ENCODE data around the gene R3HDM2. TPM values are rescaled to one million over a fixed set of nuclear protein-coding genes. Genes with fewer than 3 reads are reported as not detected.

R3HDM2 gene
- total RNA-seq, 1 experiment from 2014 or later, result 45.4 TPM

DNA sequence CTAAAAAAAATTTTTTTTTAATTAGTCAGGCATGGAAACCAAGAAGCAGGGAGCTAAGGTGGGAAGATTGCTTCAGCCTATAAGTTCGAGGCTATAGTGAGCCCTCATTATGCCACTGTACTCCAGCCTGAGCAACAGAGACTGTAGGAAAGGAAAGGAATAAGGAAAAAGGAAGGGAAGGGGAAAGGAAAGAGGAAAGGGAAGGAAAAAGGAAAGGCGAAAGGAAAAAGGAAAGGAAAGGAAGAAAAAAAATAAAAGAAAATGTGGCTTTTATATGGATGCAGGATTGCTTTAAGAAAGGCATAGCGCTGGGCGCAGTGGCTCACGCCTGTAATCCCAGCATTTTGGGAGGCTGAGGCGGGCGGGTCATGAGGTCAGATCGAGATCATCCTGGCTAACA lies 70.4 kb downstream of the R3HDM2 start:
- no peak overlapping the region for H3K4me3 ChIP-seq (replicated peaks in 1 of 2; ENCODE audit: low read depth in 1 of 2, low read length in 2 of 2)
- H3K4me1 ChIP-seq (ENCODE audit: control insufficient read depth in 1 of 2, insufficient read depth in 2 of 2, low read length in 2 of 2), result no peaks in the 10 kb centered on the region
- H4K20me1 ChIP-seq (ENCODE audit: insufficient read depth), result no peaks in the 10 kb centered on the region
- no peak overlapping the region for H3K27ac ChIP-seq (ENCODE audit: low read depth, low read length)
- H2AFZ ChIP-seq (ENCODE audit: low read depth, low read length, poor library complexity, severe bottlenecking), result no peak overlapping the region
- no peak overlapping the region for H3K4me2 ChIP-seq (ENCODE audit: low read length)
- no peaks in the 10 kb centered on the region for H3K9me2 ChIP-seq (ENCODE audit: insufficient read depth)
- TF ChIP-seq JUND (IDR thresholded peaks at IDR 0.05) (no peak), EZH2phosphoT487 (IDR thresholded peaks at IDR 0.05; ENCODE audit: borderline replicate concordance) (no peak), ZBTB33 (IDR thresholded peaks at IDR 0.05; ENCODE audit: extremely low read depth, insufficient replicate concordance, low read length) (no peak), EGR1 (IDR thresholded peaks at IDR 0.05; ENCODE audit: low read depth) (no peak), SIN3A (IDR thresholded peaks at IDR 0.05; ENCODE audit: low read depth) (no peak)
- no peak overlapping the region for H3K9ac ChIP-seq (ENCODE audit: low read length)
- no peaks in the 10 kb centered on the region for H3K79me2 ChIP-seq (ENCODE audit: insufficient read depth, low read length)
- RAD21 ChIA-PET (ENCODE audit: low non-redundant PET in 1 of 2, low total read pairs in 2 of 2, uncharacterized antibody in 2 of 2, unreplicated experiment in 2 of 2), result no interaction called here
- H3K36me3 ChIP-seq (ENCODE audit: control insufficient read depth in 1 of 2, insufficient read depth in 2 of 2, low read length in 2 of 2), result no peaks in the 10 kb centered on the region
- intact Hi-C loops (cut with micrococcal nuclease), result no loop called here
- ATAC-seq (no peak), DNase-seq (ENCODE audit: low read depth, low spot score) (no peak)
- H3K27me3 ChIP-seq (ENCODE audit: insufficient read depth, low read length), result no peaks in the 10 kb centered on the region
- CTCF ChIA-PET, result no interaction called here
- POLR2A ChIA-PET, result no interaction called here
- H3K9me3 ChIP-seq (ENCODE audit: control insufficient read depth in 1 of 2, insufficient read depth in 1 of 2, low read depth in 1 of 2, low read length in 2 of 2), result no peaks in the 10 kb centered on the region
- no TSS peak for BruUV-seq (replicated peaks)

DNA sequence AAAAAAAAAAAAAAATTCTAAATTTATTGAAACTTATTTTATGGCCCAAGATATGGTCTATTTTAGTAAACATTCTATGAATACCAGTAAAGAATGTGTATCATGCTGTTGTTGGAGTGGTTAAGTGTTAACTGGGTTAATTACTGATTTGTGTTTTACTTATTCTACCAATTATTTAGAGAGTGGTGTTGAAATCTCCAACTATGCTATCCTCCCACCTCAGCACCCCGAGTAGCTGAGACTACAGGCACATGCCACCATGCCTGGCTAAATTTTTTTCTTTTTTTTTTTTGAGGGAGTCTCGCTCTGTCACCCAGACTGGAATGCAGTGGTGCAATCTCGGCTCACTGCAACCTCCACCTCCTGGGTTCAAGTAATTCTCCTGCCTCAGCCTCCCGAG lies 72.2 kb downstream of the R3HDM2 start:
- no peak overlapping the region for H2AFZ ChIP-seq (ENCODE audit: low read depth, low read length, poor library complexity, severe bottlenecking)
- DNase-seq (ENCODE audit: low read depth, low spot score), result no peak
- no peak overlapping the region for H3K4me2 ChIP-seq (ENCODE audit: low read length)
- H3K9me3 ChIP-seq (ENCODE audit: control insufficient read depth in 1 of 2, insufficient read depth in 1 of 2, low read depth in 1 of 2, low read length in 2 of 2), result no peaks in the 10 kb centered on the region
- H3K9me2 ChIP-seq (ENCODE audit: insufficient read depth), result no peaks in the 10 kb centered on the region
- no peaks in the 10 kb centered on the region for H3K79me2 ChIP-seq (ENCODE audit: insufficient read depth, low read length)
- TF ChIP-seq POLR2AphosphoS5 (IDR thresholded peaks at IDR 0.05; ENCODE audit: low read depth, low read length) (no peak), CEBPB (IDR thresholded peaks at IDR 0.05; ENCODE audit: low read depth) (no peak)
- H3K4me3 ChIP-seq (replicated peaks in 1 of 2; ENCODE audit: low read depth in 1 of 2, low read length in 2 of 2), result no peak overlapping the region
- no peaks in the 10 kb centered on the region for H3K36me3 ChIP-seq (ENCODE audit: control insufficient read depth in 1 of 2, insufficient read depth in 2 of 2, low read length in 2 of 2)
- ChIA-PET CTCF (no interaction called here), RAD21 (ENCODE audit: low non-redundant PET in 1 of 2, low total read pairs in 2 of 2, uncharacterized antibody in 2 of 2, unreplicated experiment in 2 of 2) (no interaction called here), POLR2A (no interaction called here)
- intact Hi-C loops (cut with micrococcal nuclease), result no loop called here
- H3K27ac ChIP-seq (ENCODE audit: low read depth, low read length), result no peak overlapping the region
- no peaks in the 10 kb centered on the region for H4K20me1 ChIP-seq (ENCODE audit: insufficient read depth)
- no peaks in the 10 kb centered on the region for H3K4me1 ChIP-seq (ENCODE audit: control insufficient read depth in 1 of 2, insufficient read depth in 2 of 2, low read length in 2 of 2)
- no TSS peak for BruUV-seq (replicated peaks)
- no peak for ATAC-seq
- no peaks in the 10 kb centered on the region for H3K27me3 ChIP-seq (ENCODE audit: insufficient read depth, low read length)
- H3K9ac ChIP-seq (ENCODE audit: low read length), result no peak overlapping the region

Data from HCT116 (cell line).